Effector memory CD4-positive, alpha-beta T cell (primary cell): Measurements from ENCODE around the gene TLE3.

ENCODE experiments used
- DNase-seq, 3 donors: peaks; one replicate each; pipeline ENCODE4 v3.0.0-alpha.2; 2020
- H3K27ac ChIP-seq: 2 replicates; pipeline ENCODE4 v1.7.0; 2013; ENCODE audit warnings: mild to moderate bottlenecking, low read length, moderate library complexity; ENCODE audit not compliant: insufficient read depth, poor library complexity, severe bottlenecking
- H3K27me3 ChIP-seq: replicated peaks from 2 replicates; pipeline ENCODE4 v1.7.0; 2013; ENCODE audit warnings: mild to moderate bottlenecking, low read length; ENCODE audit not compliant: insufficient read depth, control insufficient read depth, poor library complexity, severe bottlenecking
- H3K36me3 ChIP-seq: 2 replicates; pipeline ENCODE4 v1.7.0; 2013; ENCODE audit warnings: mild to moderate bottlenecking, low read length, moderate library complexity; ENCODE audit not compliant: control insufficient read depth, insufficient read depth
- H3K4me1 ChIP-seq: 2 replicates; pipeline ENCODE4 v1.7.0; 2013; ENCODE audit warnings: low read length, mild to moderate bottlenecking; ENCODE audit not compliant: control insufficient read depth, insufficient read depth, poor library complexity, severe bottlenecking
- H3K4me3 ChIP-seq: 2 replicates; pipeline ENCODE4 v1.7.0; 2013; ENCODE audit warnings: low read length, low read depth, mild to moderate bottlenecking; ENCODE audit not compliant: insufficient read depth, poor library complexity, severe bottlenecking
- H3K9me3 ChIP-seq: 2 replicates; pipeline ENCODE4 v1.7.0; 2013; ENCODE audit warnings: mild to moderate bottlenecking, low read length, moderate library complexity; ENCODE audit not compliant: control insufficient read depth

Gene TLE3

GRCh38 chr15:70112074-70112395, 14.3 kb upstream of the TLE3 start:
- no peak overlapping the region for H3K27ac ChIP-seq
- no peaks in the 10 kb centered on the region for H3K9me3 ChIP-seq
- no peaks in the 10 kb centered on the region for H3K4me1 ChIP-seq
- H3K4me3 ChIP-seq: no peak overlapping the region
- H3K36me3 ChIP-seq: no peaks in the 10 kb centered on the region
- no peaks in the 10 kb centered on the region for H3K27me3 ChIP-seq
- no peak for DNase-seq

- Histone ChIP-seq H3K9me3 (no peaks in the 10 kb centered on the region), H3K27ac (no peak overlapping the region), H3K4me1 (no peaks in the 10 kb centered on the region), H3K27me3 (no peaks in the 10 kb centered on the region), H3K4me3 (no peak overlapping the region), H3K36me3 (no peaks in the 10 kb centered on the region)
- DNase-seq: no peak
Measured at GRCh38 chr15:70111203-70112073, 13.7 kb upstream of the TLE3 start.

DNA sequence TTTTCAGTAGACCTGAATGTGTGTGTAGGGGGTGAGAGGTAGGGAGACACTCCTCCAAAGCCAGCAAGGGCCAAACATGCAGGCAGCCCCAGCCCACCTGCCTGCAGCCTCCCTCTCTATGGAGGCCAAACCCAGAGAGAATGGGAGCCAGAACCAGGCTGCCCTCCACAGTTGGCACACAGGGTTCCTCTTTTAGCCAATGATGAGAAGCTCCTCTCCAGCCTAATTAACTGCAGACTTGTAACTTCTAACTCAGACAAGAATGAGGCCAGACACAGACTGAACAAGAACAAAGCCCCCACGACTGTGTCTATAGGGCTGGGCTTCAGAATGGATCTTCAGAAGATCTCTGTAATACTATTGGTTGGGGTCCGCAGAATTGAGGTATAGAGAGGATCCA, 12.3 kb upstream of the TLE3 start:
- Histone ChIP-seq H3K9me3 (no peaks in the 10 kb centered on the region), H3K4me1 (no peaks in the 10 kb centered on the region), H3K27me3 (no peaks in the 10 kb centered on the region), H3K27ac (no peak overlapping the region), H3K4me3 (no peak overlapping the region), H3K36me3 (no peaks in the 10 kb centered on the region)
- DNase-seq: no peak

- DNase-seq: no peak
- Histone ChIP-seq H3K4me1 (no peaks in the 10 kb centered on the region), H3K27ac (no peak overlapping the region), H3K9me3 (no peaks in the 10 kb centered on the region), H3K36me3 (no peaks in the 10 kb centered on the region), H3K27me3 (no peaks in the 10 kb centered on the region), H3K4me3 (no peak overlapping the region)
Measured at GRCh38 chr15:70109531-70109930, 11.8 kb upstream of the TLE3 start.

GRCh38 chr15:70103880-70104626, 6.3 kb upstream of the TLE3 start:
- Histone ChIP-seq H3K4me1 (peaks cover 18% of the 10 kb centered on the region), H3K9me3 (no peaks in the 10 kb centered on the region), H3K27me3 (no peaks in the 10 kb centered on the region), H3K4me3 (no peak overlapping the region), H3K27ac (no peak overlapping the region), H3K36me3 (no peaks in the 10 kb centered on the region)
- DNase-seq: no peak

- no peak overlapping the region for H3K27ac ChIP-seq
- no peak for DNase-seq
- no peaks in the 10 kb centered on the region for H3K9me3 ChIP-seq
- H3K4me3 ChIP-seq: no peak overlapping the region
- no peaks in the 10 kb centered on the region for H3K27me3 ChIP-seq
- peaks cover 30% of the 10 kb centered on the region for H3K4me1 ChIP-seq
- no peaks in the 10 kb centered on the region for H3K36me3 ChIP-seq
Measured at GRCh38 chr15:70102827-70103226, 5.1 kb upstream of the TLE3 start.

DNA sequence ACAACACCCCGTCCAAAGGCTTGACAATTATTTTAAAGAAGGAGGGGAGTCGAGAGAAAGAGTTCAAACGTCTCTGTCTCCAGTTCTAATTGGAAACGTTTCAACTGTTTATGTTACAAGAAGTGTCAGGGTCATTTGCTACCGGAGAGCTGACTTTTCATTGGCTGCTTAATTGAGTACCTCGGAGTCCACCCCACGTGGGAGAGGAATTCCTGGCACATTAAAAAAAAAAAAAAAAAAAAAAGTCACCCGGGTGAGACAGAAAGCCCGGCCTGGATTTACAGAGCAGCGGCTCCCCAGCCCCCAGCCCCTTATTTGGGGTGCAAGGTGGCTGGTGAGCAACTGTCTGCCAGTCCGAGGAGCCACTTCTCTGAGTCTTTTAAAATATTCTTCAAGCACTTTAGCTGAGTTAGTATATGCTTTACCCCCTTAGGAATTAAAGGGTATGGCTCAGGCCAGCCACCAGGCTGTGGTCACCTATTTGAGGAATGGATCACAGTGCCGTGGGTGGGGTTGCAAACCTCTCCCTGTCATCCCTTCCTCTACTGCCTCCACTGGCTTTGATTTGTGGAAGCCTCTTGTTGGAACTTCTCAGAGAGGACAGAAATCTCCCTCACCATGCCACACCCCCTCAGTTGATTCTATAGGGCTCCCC, 3.9 kb upstream of the TLE3 start:
- Histone ChIP-seq H3K9me3 (no peaks in the 10 kb centered on the region), H3K4me3 (no peak overlapping the region), H3K4me1 (peaks cover 30% of the 10 kb centered on the region), H3K27me3 (no peaks in the 10 kb centered on the region), H3K36me3 (no peaks in the 10 kb centered on the region), H3K27ac (no peak overlapping the region)
- DNase-seq: no peak

DNA sequence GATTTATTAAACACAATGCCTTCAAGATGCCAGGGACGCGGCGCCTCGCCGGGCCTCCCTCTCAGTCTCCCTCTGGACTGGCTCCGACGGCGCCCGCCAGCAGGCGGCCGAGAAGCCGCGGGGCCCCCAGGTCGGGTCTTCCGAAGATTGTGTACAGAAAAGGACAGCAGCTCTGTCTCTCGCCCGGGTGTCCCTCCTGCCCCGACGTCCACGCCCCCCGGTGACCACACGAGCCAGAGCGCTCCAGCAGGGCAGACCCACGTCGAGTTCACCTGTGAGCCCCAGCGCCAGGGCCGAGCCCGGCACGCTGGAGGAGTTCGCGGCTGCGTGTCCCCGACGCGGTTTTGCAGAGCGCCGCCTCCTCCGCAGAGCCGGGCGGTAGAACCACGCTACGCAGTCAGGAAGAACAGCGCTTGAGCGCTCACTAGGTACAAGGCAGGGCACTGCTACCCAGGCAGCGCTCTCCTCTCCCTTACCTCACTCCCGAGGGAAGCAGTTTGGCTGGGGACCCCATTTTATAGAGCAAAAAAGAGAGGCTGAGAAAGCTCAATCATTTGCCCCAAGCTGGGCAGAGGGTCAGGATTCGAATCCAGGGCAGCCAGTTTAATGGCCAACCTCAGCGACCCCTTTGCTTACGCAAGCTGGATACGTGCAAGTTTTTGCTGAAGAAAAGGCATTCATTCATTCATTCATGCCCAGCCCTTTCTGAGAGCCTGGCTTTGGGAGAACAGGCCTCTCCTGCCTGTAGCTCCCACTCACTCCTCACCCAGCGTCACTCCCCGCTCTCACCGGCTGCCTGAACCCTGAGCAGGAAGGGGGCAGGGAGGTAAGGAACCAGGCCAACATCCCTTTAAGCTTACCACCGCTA, 3.0 kb upstream of the TLE3 start:
- H3K36me3 ChIP-seq: no peaks in the 10 kb centered on the region
- no peaks in the 10 kb centered on the region for H3K9me3 ChIP-seq
- H3K27ac ChIP-seq: no peak overlapping the region
- no peaks in the 10 kb centered on the region for H3K27me3 ChIP-seq
- peak overlapping the region; percentile 38 for H3K4me3 ChIP-seq
- peaks cover 30% of the 10 kb centered on the region for H3K4me1 ChIP-seq
- peak; percentile 41 to 59 (median 49) for DNase-seq

DNA sequence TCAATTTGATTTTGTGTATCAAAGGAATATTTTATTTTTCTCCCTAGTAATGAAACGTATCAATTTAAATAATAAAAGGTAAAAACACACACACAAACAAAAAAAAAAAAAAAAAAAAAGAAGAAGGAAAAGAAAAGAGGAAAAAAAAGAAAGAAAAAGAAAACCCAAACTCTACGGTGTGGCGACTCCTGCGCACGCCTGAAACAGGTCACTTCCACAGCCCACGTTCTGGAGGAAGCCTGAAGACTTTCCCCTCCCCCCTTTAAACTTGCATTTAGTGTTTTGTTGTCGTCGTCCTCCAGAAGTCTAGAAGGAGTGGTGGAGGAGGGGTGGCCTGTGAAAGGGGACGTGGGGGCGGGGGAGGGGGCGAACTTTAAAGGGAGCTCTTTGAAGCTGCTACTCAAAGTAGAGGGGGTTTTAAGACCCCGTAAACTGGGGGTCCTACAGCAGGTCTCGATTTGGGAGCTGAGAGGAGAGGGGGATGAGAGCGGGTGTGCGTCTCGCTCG, 2.3 kb upstream of the TLE3 start:
- peak overlapping the region; percentile 38 for H3K4me3 ChIP-seq
- no peak overlapping the region for H3K27ac ChIP-seq
- no peak for DNase-seq
- H3K9me3 ChIP-seq: no peaks in the 10 kb centered on the region
- H3K4me1 ChIP-seq: peaks cover 37% of the 10 kb centered on the region
- H3K27me3 ChIP-seq: no peaks in the 10 kb centered on the region
- no peaks in the 10 kb centered on the region for H3K36me3 ChIP-seq
